D721Med (cell line): ENCODE measurements around the gene R3HDML.

Experiments
- DNase-seq: peaks from one replicate; pipeline ENCODE4 v3.0.0; 2011; ENCODE audit warnings: low spot score; ENCODE audit not compliant: insufficient read length
- FAIRE-seq: peaks from 2 replicates; lab custom pipeline; 2011; peaks lifted over from hg19 to GRCh38; lab: Jason Lieb, UNC
- TF ChIP-seq, protein P1 (sequence below): IDR thresholded peaks from 2 replicates; pipeline ENCODE4 v1.5.1; 2012; ENCODE audit warnings: mild to moderate bottlenecking, control low read depth; ENCODE audit not compliant: insufficient read depth; ENCODE audit errors: missing control alignments

Gene R3HDML

DNA sequence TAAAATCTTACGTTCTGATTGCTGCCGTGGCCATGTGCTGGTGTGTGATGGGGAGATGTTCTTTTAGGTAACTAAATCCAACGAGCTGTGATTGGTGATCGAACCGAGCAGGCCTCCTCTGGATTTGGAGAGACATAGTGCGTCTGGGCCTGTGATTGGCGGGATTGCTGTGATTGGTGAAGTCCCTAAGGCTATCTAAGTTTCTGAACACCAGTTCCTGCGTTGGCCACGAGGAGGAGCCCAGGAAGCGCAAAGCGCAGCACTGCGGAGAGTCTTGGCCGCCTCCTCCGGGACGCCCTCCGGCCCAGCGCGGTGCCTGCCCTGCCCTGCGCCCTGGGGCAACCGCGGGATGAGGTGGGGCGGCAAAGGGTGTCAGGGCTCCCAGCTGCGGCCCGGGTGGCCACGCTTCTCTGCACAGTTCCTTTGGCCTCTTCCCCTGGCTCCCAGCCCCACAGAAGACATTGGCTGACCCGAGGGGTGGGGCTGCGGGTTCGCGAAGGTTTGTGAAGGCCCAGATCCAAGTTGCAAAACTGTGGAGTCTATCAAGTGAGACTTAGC lies 51.7 kb downstream of the R3HDML start:
- DNase-seq (peak; percentile 47), FAIRE-seq (no peak)
- TF ChIP-seq, protein P1, sequence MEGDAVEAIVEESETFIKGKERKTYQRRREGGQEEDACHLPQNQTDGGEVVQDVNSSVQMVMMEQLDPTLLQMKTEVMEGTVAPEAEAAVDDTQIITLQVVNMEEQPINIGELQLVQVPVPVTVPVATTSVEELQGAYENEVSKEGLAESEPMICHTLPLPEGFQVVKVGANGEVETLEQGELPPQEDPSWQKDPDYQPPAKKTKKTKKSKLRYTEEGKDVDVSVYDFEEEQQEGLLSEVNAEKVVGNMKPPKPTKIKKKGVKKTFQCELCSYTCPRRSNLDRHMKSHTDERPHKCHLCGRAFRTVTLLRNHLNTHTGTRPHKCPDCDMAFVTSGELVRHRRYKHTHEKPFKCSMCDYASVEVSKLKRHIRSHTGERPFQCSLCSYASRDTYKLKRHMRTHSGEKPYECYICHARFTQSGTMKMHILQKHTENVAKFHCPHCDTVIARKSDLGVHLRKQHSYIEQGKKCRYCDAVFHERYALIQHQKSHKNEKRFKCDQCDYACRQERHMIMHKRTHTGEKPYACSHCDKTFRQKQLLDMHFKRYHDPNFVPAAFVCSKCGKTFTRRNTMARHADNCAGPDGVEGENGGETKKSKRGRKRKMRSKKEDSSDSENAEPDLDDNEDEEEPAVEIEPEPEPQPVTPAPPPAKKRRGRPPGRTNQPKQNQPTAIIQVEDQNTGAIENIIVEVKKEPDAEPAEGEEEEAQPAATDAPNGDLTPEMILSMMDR, result peak; percentile 52

- DNase-seq (no peak), FAIRE-seq (no peak)
- TF ChIP-seq, protein P1, result no peak
These were observed 53.0 kb downstream of the R3HDML start for GRCh38 chr20:44389871-44390270.

- TF ChIP-seq, protein P1, result no peak
These were observed 53.4 kb downstream of the R3HDML start for GRCh38 chr20:44390280-44390679.

DNA sequence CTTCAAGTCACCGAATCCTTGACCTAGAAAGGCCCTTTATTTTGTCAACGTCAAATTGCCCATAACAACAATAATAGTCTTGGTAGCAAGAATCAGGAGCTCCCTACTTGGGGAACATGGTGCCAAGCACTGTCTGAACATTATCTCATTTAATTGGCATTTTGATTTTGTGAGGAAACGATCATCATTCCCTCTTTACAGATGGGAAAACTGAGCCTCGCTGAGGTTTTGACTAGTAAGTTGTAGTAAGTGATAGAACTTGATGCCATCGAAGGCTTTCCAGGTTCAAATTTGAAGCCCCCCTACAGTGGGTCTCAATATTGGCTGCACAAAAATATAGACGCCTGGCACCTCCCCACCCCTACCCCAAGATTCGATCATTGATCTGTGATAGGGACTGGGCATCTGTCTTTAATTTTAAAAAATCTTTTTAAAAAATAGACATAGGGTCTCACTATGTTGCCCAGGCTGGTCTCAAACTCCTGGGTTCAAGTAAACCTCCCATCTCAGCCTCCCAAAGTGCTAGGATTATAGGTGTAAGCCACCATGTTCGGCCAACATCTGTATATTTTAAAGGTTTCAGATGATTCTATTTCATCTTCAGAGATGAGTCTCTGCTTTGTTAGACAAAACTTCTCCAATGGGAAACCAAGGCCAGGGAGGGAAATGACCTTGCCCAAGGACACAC lies 55.4 kb downstream of the R3HDML start:
- TF ChIP-seq, protein P1, result no peak
- no peak for FAIRE-seq
- no peak for DNase-seq

More at GRCh38 chr20:44390280-44390679, 53.4 kb downstream of the R3HDML start:
- FAIRE-seq (no peak), DNase-seq (no peak)

GRCh38 chr20:44392776-44393607 lies 56.1 kb downstream of the R3HDML start:
- DNase-seq (no peak), FAIRE-seq (no peak)
- TF ChIP-seq, protein P1, result no peak

GRCh38 chr20:44393608-44394451 lies 57.0 kb downstream of the R3HDML start:
- no peak for FAIRE-seq
- TF ChIP-seq, protein P1, result no peak
- no peak for DNase-seq
